HEK293 (cell line): ENCODE measurements around the gene PGP.
A peak's percentile ranks its signal among the peaks of the same experiment; 100 is the strongest.

Source experiments
- CTCF ChIA-PET: fragments of 350-600 bp; formaldehyde crosslinking; extraction: SDS; loops from one replicate; lab custom pipeline; 2021; ENCODE audit warnings: antibody characterized with exemption; lab: Yijun Ruan, JAX
- POLR2A ChIA-PET: fragments of 300-600 bp; formaldehyde crosslinking; extraction: SDS; loops from one replicate; lab custom pipeline; 2020; ENCODE audit warnings: antibody characterized with exemption, inconsistent platforms; lab: Yijun Ruan, JAX
- H3K27ac ChIP-seq: fragments of 200-500 bp; sonication (Bioruptor generic); 2 replicates; pipeline ENCODE4 v1.5.1; 2014; ENCODE audit warnings: low read depth, low read length, control low read depth, inconsistent platforms; ENCODE audit errors: extremely low read depth
- H3K36me3 ChIP-seq, 2 experiments: fragments of 200-500 bp in 1 of 2; sonication (Bioruptor generic) in 1 of 2; 1 replicate in 1 of 2; 2 replicates in 1 of 2; pipeline ENCODE4 v1.5.1; 2014 to 2017; ENCODE audit warnings: inconsistent platforms in 2 of 2, low read length in 2 of 2; ENCODE audit not compliant: control insufficient read depth in 2 of 2, insufficient read depth in 1 of 2
- H3K4me1 ChIP-seq: fragments of 200-500 bp; sonication (Bioruptor generic); 2 replicates; pipeline ENCODE4 v1.5.1; 2014; ENCODE audit warnings: mild to moderate bottlenecking, low read length, inconsistent platforms; ENCODE audit not compliant: control insufficient read depth, insufficient read depth
- H3K4me3 ChIP-seq: 2 replicates; pipeline ENCODE4 v1.5.1; 2011; ENCODE audit warnings: low read depth, mild to moderate bottlenecking, control low read depth, low read length, moderate library complexity
- H3K9me3 ChIP-seq: fragments of 200-500 bp; sonication (Bioruptor generic); 2 replicates; pipeline ENCODE4 v1.5.1; 2014; ENCODE audit warnings: low read depth, low read length, inconsistent platforms; ENCODE audit not compliant: control insufficient read depth, insufficient read depth
- KLF16 ChIP-seq: fragments of 450-650 bp; formaldehyde crosslinking; IDR thresholded peaks from 2 replicates; pipeline ENCODE4 v1.5.1; 2017; ENCODE audit warnings: missing biosample characterization, missing genetic modification characterization
- KLF9 ChIP-seq: fragments of 450-650 bp; formaldehyde crosslinking; IDR thresholded peaks from 2 replicates; pipeline ENCODE4 v1.5.1; 2016; ENCODE audit warnings: missing biosample characterization, missing genetic modification characterization, low read depth
- PBX3 ChIP-seq: sonication (generic); formaldehyde crosslinking; IDR thresholded peaks from 2 replicates; pipeline ENCODE4 v1.8.1; 2022; ENCODE audit warnings: mild to moderate bottlenecking, moderate library complexity, missing genetic modification reagents
- RBAK ChIP-seq: fragments of 450-650 bp; formaldehyde crosslinking; IDR thresholded peaks from 2 replicates; pipeline ENCODE4 v1.5.1; 2016; ENCODE audit warnings: missing biosample characterization, missing genetic modification characterization
- REST ChIP-seq: fragments of 450-650 bp; formaldehyde crosslinking; IDR thresholded peaks from 2 replicates; pipeline ENCODE4 v1.5.1; 2016; ENCODE audit warnings: missing biosample characterization, missing genetic modification characterization
- SP2 ChIP-seq: fragments of 450-650 bp; formaldehyde crosslinking; IDR thresholded peaks from 2 replicates; pipeline ENCODE4 v1.5.1; 2016; ENCODE audit warnings: missing biosample characterization, missing genetic modification characterization
- ZBTB17 ChIP-seq: fragments of 450-650 bp; formaldehyde crosslinking; IDR thresholded peaks from 2 replicates; pipeline ENCODE4 v1.5.1; 2016; ENCODE audit warnings: missing biosample characterization, missing genetic modification characterization
- ZBTB21 ChIP-seq: fragments of 450-650 bp; formaldehyde crosslinking; IDR thresholded peaks from 2 replicates; pipeline ENCODE4 v1.5.1; 2017; ENCODE audit warnings: missing biosample characterization, missing genetic modification characterization
- ZBTB26 ChIP-seq: fragments of 450-650 bp; formaldehyde crosslinking; optimal IDR thresholded peaks from 2 replicates; pipeline ENCODE3; 2016; ENCODE audit warnings: missing biosample characterization, mild to moderate bottlenecking, missing genetic modification characterization
- ZBTB8A ChIP-seq: fragments of 450-650 bp; formaldehyde crosslinking; IDR thresholded peaks from 2 replicates; pipeline ENCODE4 v1.5.1; 2016; ENCODE audit warnings: missing biosample characterization, missing genetic modification characterization
- ZFP69B ChIP-seq: fragments of 450-650 bp; formaldehyde crosslinking; IDR thresholded peaks from 2 replicates; pipeline ENCODE4 v1.5.1; 2016; ENCODE audit warnings: missing biosample characterization, missing genetic modification characterization
- ZNF239 ChIP-seq: fragments of 450-650 bp; formaldehyde crosslinking; IDR thresholded peaks from 2 replicates; pipeline ENCODE4 v1.5.1; 2016; ENCODE audit warnings: missing biosample characterization, missing genetic modification characterization
- ZNF335 ChIP-seq: fragments of 450-650 bp; formaldehyde crosslinking; conservative IDR thresholded peaks from 2 replicates; pipeline ENCODE4 v1.5.1; 2016; ENCODE audit warnings: missing biosample characterization, missing genetic modification characterization
- ZNF341 ChIP-seq: fragments of 450-650 bp; formaldehyde crosslinking; IDR thresholded peaks from 2 replicates; pipeline ENCODE4; 2016; ENCODE audit warnings: low read depth, missing biosample characterization, missing genetic modification characterization
- ZNF544 ChIP-seq: fragments of 450-650 bp; formaldehyde crosslinking; IDR thresholded peaks from 2 replicates; pipeline ENCODE4 v1.5.0; 2017; ENCODE audit warnings: missing biosample characterization, missing genetic modification characterization
- ZNF692 ChIP-seq: fragments of 450-650 bp; formaldehyde crosslinking; IDR thresholded peaks from 2 replicates; pipeline ENCODE4 v1.5.1; 2016; ENCODE audit warnings: missing biosample characterization, missing genetic modification characterization
- ZNF747 ChIP-seq: fragments of 450-650 bp; formaldehyde crosslinking; IDR thresholded peaks from 2 replicates; pipeline ENCODE4 v1.5.1; 2016; ENCODE audit warnings: missing biosample characterization, missing genetic modification characterization
- ZNF837 ChIP-seq: fragments of 450-650 bp; formaldehyde crosslinking; IDR thresholded peaks from 2 replicates; pipeline ENCODE4 v1.5.1; 2016; ENCODE audit warnings: missing biosample characterization, missing genetic modification characterization
- ZSCAN16 ChIP-seq: fragments of 450-650 bp; formaldehyde crosslinking; IDR thresholded peaks from 2 replicates; pipeline ENCODE4 v1.5.1; 2016; ENCODE audit warnings: missing biosample characterization, missing genetic modification characterization
- ZSCAN18 ChIP-seq: fragments of 450-650 bp; formaldehyde crosslinking; IDR thresholded peaks from 2 replicates; pipeline ENCODE4 v1.5.1; 2016; ENCODE audit warnings: missing biosample characterization, missing genetic modification characterization
- TF ChIP-seq, protein P1 (sequence below): fragments of 450-650 bp; formaldehyde crosslinking; conservative IDR thresholded peaks from 2 replicates; pipeline ENCODE4 v1.5.1; 2016; ENCODE audit warnings: low read depth, missing biosample characterization, missing genetic modification characterization
- TF ChIP-seq, protein P2 (sequence below): fragments of 450-650 bp; formaldehyde crosslinking; IDR thresholded peaks from 2 replicates; pipeline ENCODE4 v1.5.1; 2016; ENCODE audit warnings: missing biosample characterization, missing genetic modification characterization

PGP gene

GRCh38 chr16:2223221-2223941, 8.7 kb upstream of the PGP start, which contains the start of gene E4F1:
E4F1 (plus strand) TSS chr16:2223591; CDS start chr16:2223614, 23 bp downstream.
- CTCF ChIA-PET = interaction anchor here (0.6 to 1.0 kb wide), 2 partner anchors 28 to 220 kb away, joined by 3 read pairs; no protein-coding TSS in a partner anchor
- H3K4me1 ChIP-seq = 0 out of 2 replicates have a peak, but pooled peaks cover 2% of the 10 kb centered on the region
- H3K9me3 ChIP-seq = no peaks in the 10 kb centered on the region
- peak within 1 kb of the TSS; percentile 94 for H3K27ac ChIP-seq
- POLR2A ChIA-PET = interaction anchor here (0.6 to 2.6 kb wide), 10 partner anchors 9 to 259 kb away, joined by 3 to 19 read pairs (median 6); partner anchors contain the start of genes DNASE1L2, ECI1, PGP and RPS2
- peak within 1 kb of the TSS; percentile 96 for H3K4me3 ChIP-seq
- H3K36me3 ChIP-seq = peaks cover 0 to 19% of the 10 kb centered on the region in 2 experiments; a peak in 2 of 3 replicates
- TF ChIP-seq REST (tag by site-specific recombination) (0 out of 2 replicates have a peak, but pooled peaks have one; percentile 16), ZNF692 (tag by site-specific recombination) (peak; percentile 50; the same call in 1 of the 2 replicates), RBAK (no peak), ZNF335 (tag by site-specific recombination) (peak; percentile 91), KLF16 (tag by site-specific recombination) (peak; percentile 67), ZNF544 (no peak), ZSCAN18 (tag by site-specific recombination) (no peak), ZBTB21 (peak; percentile 83; the same call in 1 of the 2 replicates), KLF9 (tag by site-specific recombination) (peak; percentile 99), ZFP69B (tag by site-specific recombination) (peak; percentile 54), PBX3 (CRISPR knock-in tag) (peak; percentile 82), ZNF837 (tag by site-specific recombination) (no peak), ZBTB26 (tag by site-specific recombination) (peak; percentile 78), ZBTB17 (tag by site-specific recombination) (peak; percentile 91), ZSCAN16 (tag by site-specific recombination) (0 out of 2 replicates have a peak, but pooled peaks have one; percentile 40), ZNF341 (tag by site-specific recombination) (peak; percentile 90), ZNF239 (tag by site-specific recombination) (0 out of 2 replicates have a peak, but pooled peaks have one; percentile 56), ZNF747 (no peak), ZBTB8A (tag by site-specific recombination) (peak; percentile 76), SP2 (peak; percentile 100)
- TF ChIP-seq, protein P1, sequence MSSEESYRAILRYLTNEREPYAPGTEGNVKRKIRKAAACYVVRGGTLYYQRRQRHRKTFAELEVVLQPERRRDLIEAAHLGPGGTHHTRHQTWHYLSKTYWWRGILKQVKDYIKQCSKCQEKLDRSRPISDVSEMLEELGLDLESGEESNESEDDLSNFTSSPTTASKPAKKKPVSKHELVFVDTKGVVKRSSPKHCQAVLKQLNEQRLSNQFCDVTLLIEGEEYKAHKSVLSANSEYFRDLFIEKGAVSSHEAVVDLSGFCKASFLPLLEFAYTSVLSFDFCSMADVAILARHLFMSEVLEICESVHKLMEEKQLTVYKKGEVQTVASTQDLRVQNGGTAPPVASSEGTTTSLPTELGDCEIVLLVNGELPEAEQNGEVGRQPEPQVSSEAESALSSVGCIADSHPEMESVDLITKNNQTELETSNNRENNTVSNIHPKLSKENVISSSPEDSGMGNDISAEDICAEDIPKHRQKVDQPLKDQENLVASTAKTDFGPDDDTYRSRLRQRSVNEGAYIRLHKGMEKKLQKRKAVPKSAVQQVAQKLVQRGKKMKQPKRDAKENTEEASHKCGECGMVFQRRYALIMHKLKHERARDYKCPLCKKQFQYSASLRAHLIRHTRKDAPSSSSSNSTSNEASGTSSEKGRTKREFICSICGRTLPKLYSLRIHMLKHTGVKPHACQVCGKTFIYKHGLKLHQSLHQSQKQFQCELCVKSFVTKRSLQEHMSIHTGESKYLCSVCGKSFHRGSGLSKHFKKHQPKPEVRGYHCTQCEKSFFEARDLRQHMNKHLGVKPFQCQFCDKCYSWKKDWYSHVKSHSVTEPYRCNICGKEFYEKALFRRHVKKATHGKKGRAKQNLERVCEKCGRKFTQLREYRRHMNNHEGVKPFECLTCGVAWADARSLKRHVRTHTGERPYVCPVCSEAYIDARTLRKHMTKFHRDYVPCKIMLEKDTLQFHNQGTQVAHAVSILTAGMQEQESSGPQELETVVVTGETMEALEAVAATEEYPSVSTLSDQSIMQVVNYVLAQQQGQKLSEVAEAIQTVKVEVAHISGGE (tag by site-specific recombination) = peak; percentile 22
- TF ChIP-seq, protein P2, sequence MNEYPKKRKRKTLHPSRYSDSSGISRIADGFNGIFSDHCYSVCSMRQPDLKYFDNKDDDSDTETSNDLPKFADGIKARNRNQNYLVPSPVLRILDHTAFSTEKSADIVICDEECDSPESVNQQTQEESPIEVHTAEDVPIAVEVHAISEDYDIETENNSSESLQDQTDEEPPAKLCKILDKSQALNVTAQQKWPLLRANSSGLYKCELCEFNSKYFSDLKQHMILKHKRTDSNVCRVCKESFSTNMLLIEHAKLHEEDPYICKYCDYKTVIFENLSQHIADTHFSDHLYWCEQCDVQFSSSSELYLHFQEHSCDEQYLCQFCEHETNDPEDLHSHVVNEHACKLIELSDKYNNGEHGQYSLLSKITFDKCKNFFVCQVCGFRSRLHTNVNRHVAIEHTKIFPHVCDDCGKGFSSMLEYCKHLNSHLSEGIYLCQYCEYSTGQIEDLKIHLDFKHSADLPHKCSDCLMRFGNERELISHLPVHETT (tag by site-specific recombination) = 0 out of 2 replicates have a peak, but pooled peaks have one; percentile 18
